ENCODE data around the gene LRRTM3. TPM values are rescaled to one million over a fixed set of nuclear protein-coding genes. Genes with fewer than 3 reads are reported as not detected.

Gene LRRTM3
- total RNA-seq, result not detected
- long read RNA-seq, partial matches to known transcripts, result 0 of 68 reads
- long read RNA-seq, other reads (novel, unspliced or antisense), result 68 of 68 reads

GRCh38 chr10:66925896-66926715, at the start of gene LRRTM3:
Gene LRRTM3 (plus strand): TSS chr10:66926036.
- intact Hi-C loops (cut with DNase I), result no loop called here
- no peak for DNase-seq (ENCODE audit: low spot score)

- no peak for DNase-seq (ENCODE audit: low spot score)
- intact Hi-C loops (cut with DNase I), result no loop called here
These were observed 48.5 kb upstream of the LRRTM3 start for GRCh38 chr10:66877361-66877760.

GRCh38 chr10:66880292-66880691, 45.5 kb upstream of the LRRTM3 start:
- intact Hi-C loops (cut with DNase I), result no loop called here

GRCh38 chr10:66880826-66881225, 45.0 kb upstream of the LRRTM3 start:
- no peak for DNase-seq (ENCODE audit: low spot score)
- intact Hi-C loops (cut with DNase I), result no loop called here

More at GRCh38 chr10:66880292-66880691, 45.5 kb upstream of the LRRTM3 start:
- DNase-seq (ENCODE audit: low spot score), result no peak

- DNase-seq (ENCODE audit: low spot score), result no peak
- intact Hi-C loops (cut with DNase I), result no loop called here
These were observed 44.0 kb upstream of the LRRTM3 start for GRCh38 chr10:66881814-66882213.

- no peak for DNase-seq (ENCODE audit: low spot score)
- intact Hi-C loops (cut with DNase I), result no loop called here
These were observed 43.6 kb upstream of the LRRTM3 start for GRCh38 chr10:66882271-66882670.

GRCh38 chr10:66886848-66887247, 39.0 kb upstream of the LRRTM3 start:
- no peak for DNase-seq (ENCODE audit: low spot score)
- intact Hi-C loops (cut with DNase I), result no loop called here

- intact Hi-C loops (cut with DNase I), result no loop called here
- DNase-seq (ENCODE audit: low spot score), result no peak
These were observed 37.6 kb upstream of the LRRTM3 start for GRCh38 chr10:66888237-66888636.

- DNase-seq (ENCODE audit: low spot score), result no peak
- intact Hi-C loops (cut with DNase I), result no loop called here
These were observed 33.0 kb upstream of the LRRTM3 start for GRCh38 chr10:66892871-66893270.

- no peak for DNase-seq (ENCODE audit: low spot score)
- intact Hi-C loops (cut with DNase I), result no loop called here
These were observed 15.2 kb upstream of the LRRTM3 start for GRCh38 chr10:66910671-66911070.

GRCh38 chr10:66916030-66916429, 9.8 kb upstream of the LRRTM3 start:
- intact Hi-C loops (cut with DNase I), result no loop called here
- DNase-seq (ENCODE audit: low spot score), result no peak

GRCh38 chr10:66917104-66917503, 8.7 kb upstream of the LRRTM3 start:
- intact Hi-C loops (cut with DNase I), result no loop called here
- no peak for DNase-seq (ENCODE audit: low spot score)

- intact Hi-C loops (cut with DNase I), result no loop called here
- no peak for DNase-seq (ENCODE audit: low spot score)
These were observed 6.6 kb upstream of the LRRTM3 start for GRCh38 chr10:66919248-66919647.

GRCh38 chr10:66924674-66925345, 1.0 kb upstream of the LRRTM3 start:
- no peak for DNase-seq (ENCODE audit: low spot score)
- intact Hi-C loops (cut with DNase I), result no loop called here

GRCh38 chr10:66925373-66925772, 463 bp upstream of the LRRTM3 start:
- intact Hi-C loops (cut with DNase I), result no loop called here

GRCh38 chr10:66926841-66927240, 1.0 kb downstream of the LRRTM3 start:
- intact Hi-C loops (cut with DNase I), result no loop called here
- no peak for DNase-seq (ENCODE audit: low spot score)

More at GRCh38 chr10:66925373-66925772, 463 bp upstream of the LRRTM3 start:
- no peak for DNase-seq (ENCODE audit: low spot score)

- intact Hi-C loops (cut with DNase I), result no loop called here
- DNase-seq (ENCODE audit: low spot score), result no peak
These were observed 1.6 kb downstream of the LRRTM3 start for GRCh38 chr10:66927251-66927935.

- intact Hi-C loops (cut with DNase I), result no loop called here
- DNase-seq (ENCODE audit: low spot score), result no peak
These were observed 2.3 kb downstream of the LRRTM3 start for GRCh38 chr10:66927971-66928770.

GRCh38 chr10:66928776-66929175, 2.9 kb downstream of the LRRTM3 start:
- DNase-seq (ENCODE audit: low spot score), result no peak
- intact Hi-C loops (cut with DNase I), result no loop called here

GRCh38 chr10:66929375-66929774, 3.5 kb downstream of the LRRTM3 start:
- no peak for DNase-seq (ENCODE audit: low spot score)
- intact Hi-C loops (cut with DNase I), result no loop called here
